ENCODE measurements around the gene RUNX2. TPM values are rescaled to one million over a fixed set of nuclear protein-coding genes. Genes with fewer than 3 reads are reported as not detected.

The RUNX2 gene
- total and polyA plus RNA-seq, 9 of the 15 experiments (the other 6 are each of a cell fraction or from before 2014, with no cell fraction given) = 0.29 to 1.00 (median 0.43) TPM

- CTCF ChIA-PET (ENCODE audit: low intra/inter-chr PET ratio) = no interaction called here
- intact Hi-C loops (cut with micrococcal nuclease) = no loop called here
- Histone ChIP-seq H3K9me3 (replicated peaks; ENCODE audit: control insufficient read depth, insufficient read depth, low read depth, low read length) (no peaks in the 10 kb centered on the region), H4K20me1 (replicated peaks; ENCODE audit: control insufficient read depth, insufficient read depth, low read length) (no peaks in the 10 kb centered on the region), H3K4me1 (replicated peaks in 1 of 2; ENCODE audit: control insufficient read depth in 2 of 2, insufficient read depth in 2 of 2, low read length in 2 of 2) (no peaks in the 10 kb centered on the region), H3K4me3 (no peak overlapping the region), H3K36me3 (ENCODE audit: control insufficient read depth, insufficient read depth, low read length) (no peaks in the 10 kb centered on the region), H3K4me2 (ENCODE audit: insufficient read depth, low read length) (no peak overlapping the region), H2AFZ (ENCODE audit: low read depth, low read length) (no peak overlapping the region), H3K79me2 (ENCODE audit: control insufficient read depth, insufficient read depth, low read length) (no peaks in the 10 kb centered on the region), H3K27me3 (ENCODE audit: control insufficient read depth in 2 of 2, insufficient read depth in 2 of 2, low read length in 2 of 2) (peaks cover 2 to 6% of the 10 kb centered on the region in 2 experiments; a peak in 2 of 5 replicates), H3K9me1 (ENCODE audit: control insufficient read depth, insufficient read depth, low read length) (no peaks in the 10 kb centered on the region), H3K27ac (ENCODE audit: extremely low read depth, low read depth, low read length) (no peak overlapping the region), H3K9ac (ENCODE audit: insufficient read depth in 1 of 2, low read depth in 2 of 2, low read length in 2 of 2) (no peak overlapping the region)
- FAIRE-seq = no peak
- POLR2A ChIA-PET = no interaction called here
- no peak for ATAC-seq
- in situ Hi-C loops (cut with MboI) = no loop called here
- DNase-seq (ENCODE audit: extremely low read depth in 1 of 4, low spot score in 3 of 4) = no peak
- no TSS peak for BruUV-seq (replicated peaks)
- WGBS (ENCODE audit: insufficient coverage, low coverage, missing lambda C conversion rate) = 0% methylated on average over 1 of the region's 2 CpGs
- TF ChIP-seq TSC22D4 (tag; IDR thresholded peaks at IDR 0.05) (0 out of 2 replicates have a peak, but pooled peaks have one; percentile 21), ZNF512 (tag; IDR thresholded peaks at IDR 0.05) (peak; percentile 79), PPARD (CRISPR knock-in tag; IDR thresholded peaks at IDR 0.05) (no peak), THRB (CRISPR knock-in tag; conservative IDR thresholded peaks at IDR 0.05) (peak; percentile 74), UBTF (IDR thresholded peaks at IDR 0.05; ENCODE audit: borderline replicate concordance in 1 of 2, low read depth in 2 of 2, low read length in 2 of 2) (no peak), ZNF146 (CRISPR knock-in tag; IDR thresholded peaks at IDR 0.05; ENCODE audit: unreplicated experiment) (no peak), ZNF280B (CRISPR knock-in tag; IDR thresholded peaks at IDR 0.05) (no peak), MCM3 (IDR thresholded peaks at IDR 0.05) (peak; percentile 61; the same call in 1 of the 2 replicates), PCBP2 (IDR thresholded peaks at IDR 0.05; ENCODE audit: low read depth, low read length, poor library complexity, severe bottlenecking) (peak; percentile 85), ZBTB26 (CRISPR knock-in tag; IDR thresholded peaks at IDR 0.05) (peak; percentile 77; the same call in 1 of the 2 replicates), PHF8 (IDR thresholded peaks at IDR 0.05; ENCODE audit: borderline replicate concordance, low read length) (no peak), ELK3 (CRISPR knock-in tag; IDR thresholded peaks at IDR 0.05) (no peak)
Measured at GRCh38 chr6:45400021-45400420, 71.9 kb downstream of the RUNX2 start.

All from K562 (cell line).